Mesodermal cell (in vitro differentiated cells): ENCODE data around the gene SAV1. TPM values are rescaled to one million over a fixed set of nuclear protein-coding genes. Genes with fewer than 3 reads are reported as not detected.
"Not testable (repeated sequence)": the region's sequence is repeated elsewhere in the genome, so short reads cannot be mapped to it uniquely, and the experiment has no call there.

ENCODE experiments used
- H3K27ac ChIP-seq: 2 replicates; pipeline ENCODE4 v1.7.0; 2013; ENCODE audit warnings: mild to moderate bottlenecking, low read depth, low read length, moderate library complexity; ENCODE audit not compliant: severe bottlenecking
- H3K36me3 ChIP-seq: 2 replicates; pipeline ENCODE4 v1.7.1; 2013; ENCODE audit warnings: mild to moderate bottlenecking, low read length, moderate library complexity; ENCODE audit not compliant: control insufficient read depth, insufficient read depth
- H3K4me1 ChIP-seq: one replicate; pipeline ENCODE4 v1.7.1; 2013; ENCODE audit warnings: mild to moderate bottlenecking, low read length; ENCODE audit not compliant: insufficient read depth, control insufficient read depth, poor library complexity, severe bottlenecking
- H3K4me3 ChIP-seq: 2 replicates; pipeline ENCODE4 v1.7.0; 2013; ENCODE audit warnings: low read length, control low read depth, mild to moderate bottlenecking; ENCODE audit not compliant: insufficient read depth, poor library complexity, severe bottlenecking; ENCODE audit errors: extremely low read depth
- H3K9me3 ChIP-seq: 2 replicates; pipeline ENCODE4 v1.7.1; 2013; ENCODE audit warnings: mild to moderate bottlenecking, low read length, moderate library complexity; ENCODE audit not compliant: control insufficient read depth
- WGBS, 2 experiments: methylation state at CpG; one replicate each; pipeline ENCODE4 v1.1.5; 2013; ENCODE audit warnings: missing lambda C conversion rate in 2 of 2; ENCODE audit not compliant: insufficient coverage in 2 of 2; 5-methylcytosine and 5-hydroxymethylcytosine counted together
- polyA plus RNA-seq, 2 experiments: library from polyadenylated mRNA; stranded (reverse); fragments of 50-300 nt; gene quantifications; one replicate each; pipeline ENCODE4 v1.2.3, GENCODE V29; 2013

The SAV1 gene
- 34.4 TPM for polyA plus RNA-seq (2013, experiment 1 of 2)
- polyA plus RNA-seq (2013, experiment 2 of 2): 34.6 TPM

GRCh38 chr14:50667996-50668825, at the start of gene SAV1:
SAV1 (minus strand) TSS chr14:50668306; CDS start chr14:50667967, 339 bp downstream.
- Histone ChIP-seq H3K4me1 (peaks cover 18% of the 10 kb centered on the region), H3K36me3 (peaks cover 18% of the 10 kb centered on the region), H3K27ac (peak within 1 kb of the TSS; percentile 99), H3K9me3 (no peaks in the 10 kb centered on the region), H3K4me3 (peak within 1 kb of the TSS; percentile 77)
- WGBS, 2 experiments: 0% methylated on average over 54 to 72 of the region's 92 CpGs

GRCh38 chr14:50717811-50718210, 49.7 kb upstream of the SAV1 start:
- Histone ChIP-seq H3K36me3 (peaks cover 3% of the 10 kb centered on the region), H3K27ac (no peak overlapping the region), H3K4me1 (no peaks in the 10 kb centered on the region), H3K4me3 (no peak overlapping the region), H3K9me3 (no peaks in the 10 kb centered on the region)
- 88 to 95% methylated on average over 3 to 5 of the region's 7 CpGs for WGBS, 2 experiments

GRCh38 chr14:50714450-50715073, 46.5 kb upstream of the SAV1 start:
- Histone ChIP-seq H3K36me3 (no peaks in the 10 kb centered on the region), H3K4me1 (no peaks in the 10 kb centered on the region), H3K9me3 (no peaks in the 10 kb centered on the region), H3K4me3 (no peak overlapping the region), H3K27ac (no peak overlapping the region)
- WGBS, 2 experiments: no CpG with 5 or more reads among the region's 2 CpGs

GRCh38 chr14:50711043-50711442, 42.9 kb upstream of the SAV1 start:
- Histone ChIP-seq H3K4me3 (no peak overlapping the region), H3K36me3 (no peaks in the 10 kb centered on the region), H3K9me3 (no peaks in the 10 kb centered on the region), H3K4me1 (no peaks in the 10 kb centered on the region), H3K27ac (no peak overlapping the region)
- WGBS, 2 experiments: 100% methylated on average over 1 of the region's 3 CpGs; no CpG with 5 or more reads in 1 of the 2 experiments

- Histone ChIP-seq H3K4me1 (no peaks in the 10 kb centered on the region), H3K9me3 (no peaks in the 10 kb centered on the region), H3K27ac (no peak overlapping the region), H3K36me3 (no peaks in the 10 kb centered on the region), H3K4me3 (no peak overlapping the region)
- 97 to 98% methylated on average over 22 of the region's 22 CpGs for WGBS, 2 experiments
Observed at GRCh38 chr14:50705026-50705593, 37.0 kb upstream of the SAV1 start.

GRCh38 chr14:50704454-50705010, 36.4 kb upstream of the SAV1 start:
- H3K4me1 ChIP-seq: no peaks in the 10 kb centered on the region
- 94 to 97% methylated on average over 26 of the region's 26 CpGs for WGBS, 2 experiments
- H3K9me3 ChIP-seq: no peaks in the 10 kb centered on the region
- H3K36me3 ChIP-seq: no peaks in the 10 kb centered on the region
- H3K27ac ChIP-seq: no peak overlapping the region
- no peak overlapping the region for H3K4me3 ChIP-seq

- Histone ChIP-seq H3K4me3 (no peak overlapping the region), H3K36me3 (no peaks in the 10 kb centered on the region), H3K27ac (no peak overlapping the region), H3K9me3 (peaks cover 6% of the 10 kb centered on the region), H3K4me1 (no peaks in the 10 kb centered on the region)
- no CpG with 5 or more reads among the region's 4 CpGs for WGBS, 2 experiments
Observed at GRCh38 chr14:50697659-50698290, 29.7 kb upstream of the SAV1 start.

- WGBS, 2 experiments: 83 to 100% methylated on average over 2 of the region's 3 CpGs
- not testable (repeated sequence) for H3K4me3 ChIP-seq, H3K36me3 ChIP-seq, H3K9me3 ChIP-seq, H3K4me1 ChIP-seq, H3K27ac ChIP-seq
Observed at GRCh38 chr14:50694260-50694659, 26.2 kb upstream of the SAV1 start.

GRCh38 chr14:50688875-50689274, 20.8 kb upstream of the SAV1 start:
- no peaks in the 10 kb centered on the region for H3K36me3 ChIP-seq
- H3K4me3 ChIP-seq: no peak overlapping the region
- no peaks in the 10 kb centered on the region for H3K4me1 ChIP-seq
- no CpG with 5 or more reads among the region's 1 CpG for WGBS, 2 experiments
- peaks cover 6% of the 10 kb centered on the region for H3K9me3 ChIP-seq
- H3K27ac ChIP-seq: no peak overlapping the region

- no peak overlapping the region for H3K27ac ChIP-seq
- no peaks in the 10 kb centered on the region for H3K9me3 ChIP-seq
- H3K36me3 ChIP-seq: no peaks in the 10 kb centered on the region
- H3K4me1 ChIP-seq: peaks cover 28% of the 10 kb centered on the region
- no peak overlapping the region for H3K4me3 ChIP-seq
Observed at GRCh38 chr14:50679674-50680073, 11.6 kb upstream of the SAV1 start.
